ENCODE measurements around the gene STX5. TPM values are rescaled to one million over a fixed set of nuclear protein-coding genes. Genes with fewer than 3 reads are reported as not detected.

Gene STX5
- total and polyA plus RNA-seq, 9 of the 15 experiments (the other 6 are each of a cell fraction or from before 2014, with no cell fraction given), result 2.8 to 28.6 (median 23.7) TPM

DNA sequence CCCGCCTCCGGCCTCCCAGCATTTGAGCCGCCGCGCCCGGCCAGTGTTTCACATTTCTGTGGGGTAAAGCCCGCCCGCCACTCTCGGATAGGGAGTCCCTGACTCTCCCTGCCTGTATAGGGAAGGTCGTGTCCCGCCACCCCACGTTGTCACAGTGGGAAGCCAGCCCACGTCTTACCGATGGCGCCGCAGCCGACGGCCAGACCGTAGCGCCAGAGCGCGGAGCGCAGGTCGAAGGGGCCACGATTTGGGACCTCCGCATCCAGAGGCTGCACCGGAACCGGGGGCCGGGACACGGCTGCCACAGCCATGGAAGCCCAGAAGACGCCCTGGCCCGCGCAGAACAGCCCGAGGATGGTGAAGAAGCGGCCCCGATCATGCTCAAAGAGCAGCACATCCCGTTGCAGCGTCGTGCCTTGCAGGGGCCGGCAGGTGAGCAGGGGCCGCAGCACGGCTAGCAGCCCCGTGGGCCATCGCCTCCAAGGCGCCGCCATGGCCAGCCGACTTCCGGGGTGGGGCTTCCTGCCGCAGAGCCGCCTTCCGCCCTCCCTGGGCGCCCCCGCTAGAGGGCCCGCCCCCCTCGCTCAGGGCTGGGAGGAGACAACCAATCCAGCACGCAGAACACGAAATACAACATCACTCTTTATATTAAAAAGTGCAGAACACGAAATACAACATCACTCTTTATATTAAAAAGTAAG, 40.2 kb downstream of the STX5 start, which contains the start of gene TMEM223 (continued):
- TF ChIP-seq KLF6 (CRISPR knock-in tag; IDR thresholded peaks at IDR 0.05; ENCODE audit: borderline replicate concordance), result no peak
- TF ChIP-seq, protein P1, sequence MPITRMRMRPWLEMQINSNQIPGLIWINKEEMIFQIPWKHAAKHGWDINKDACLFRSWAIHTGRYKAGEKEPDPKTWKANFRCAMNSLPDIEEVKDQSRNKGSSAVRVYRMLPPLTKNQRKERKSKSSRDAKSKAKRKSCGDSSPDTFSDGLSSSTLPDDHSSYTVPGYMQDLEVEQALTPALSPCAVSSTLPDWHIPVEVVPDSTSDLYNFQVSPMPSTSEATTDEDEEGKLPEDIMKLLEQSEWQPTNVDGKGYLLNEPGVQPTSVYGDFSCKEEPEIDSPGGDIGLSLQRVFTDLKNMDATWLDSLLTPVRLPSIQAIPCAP (CRISPR knock-in tag; IDR thresholded peaks at IDR 0.05; ENCODE audit: borderline replicate concordance), result peak; percentile 78; the same call in 1 of the 2 replicates
- peak; percentile 25 for TF ChIP-seq U2AF1 (optimal IDR thresholded peaks at IDR 0.05; ENCODE audit: low read depth, low read length)
- TF ChIP-seq CHD2 (IDR thresholded peaks at IDR 0.05; ENCODE audit: low read depth, low read length), result no peak
- peak; percentile 93 for TF ChIP-seq ETV5 (CRISPR knock-in tag; IDR thresholded peaks at IDR 0.05; ENCODE audit: low read depth)
- TF ChIP-seq, protein P2, sequence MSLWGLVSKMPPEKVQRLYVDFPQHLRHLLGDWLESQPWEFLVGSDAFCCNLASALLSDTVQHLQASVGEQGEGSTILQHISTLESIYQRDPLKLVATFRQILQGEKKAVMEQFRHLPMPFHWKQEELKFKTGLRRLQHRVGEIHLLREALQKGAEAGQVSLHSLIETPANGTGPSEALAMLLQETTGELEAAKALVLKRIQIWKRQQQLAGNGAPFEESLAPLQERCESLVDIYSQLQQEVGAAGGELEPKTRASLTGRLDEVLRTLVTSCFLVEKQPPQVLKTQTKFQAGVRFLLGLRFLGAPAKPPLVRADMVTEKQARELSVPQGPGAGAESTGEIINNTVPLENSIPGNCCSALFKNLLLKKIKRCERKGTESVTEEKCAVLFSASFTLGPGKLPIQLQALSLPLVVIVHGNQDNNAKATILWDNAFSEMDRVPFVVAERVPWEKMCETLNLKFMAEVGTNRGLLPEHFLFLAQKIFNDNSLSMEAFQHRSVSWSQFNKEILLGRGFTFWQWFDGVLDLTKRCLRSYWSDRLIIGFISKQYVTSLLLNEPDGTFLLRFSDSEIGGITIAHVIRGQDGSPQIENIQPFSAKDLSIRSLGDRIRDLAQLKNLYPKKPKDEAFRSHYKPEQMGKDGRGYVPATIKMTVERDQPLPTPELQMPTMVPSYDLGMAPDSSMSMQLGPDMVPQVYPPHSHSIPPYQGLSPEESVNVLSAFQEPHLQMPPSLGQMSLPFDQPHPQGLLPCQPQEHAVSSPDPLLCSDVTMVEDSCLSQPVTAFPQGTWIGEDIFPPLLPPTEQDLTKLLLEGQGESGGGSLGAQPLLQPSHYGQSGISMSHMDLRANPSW (CRISPR knock-in tag; IDR thresholded peaks at IDR 0.05), result no peak
- no peak for TF ChIP-seq ZNF184 (CRISPR knock-in tag; IDR thresholded peaks at IDR 0.05)
- no peak for TF ChIP-seq POU5F1 (IDR thresholded peaks at IDR 0.05; ENCODE audit: borderline replicate concordance, low read depth, low read length, partially characterized antibody)
- no peak for TF ChIP-seq ZNF717 (CRISPR knock-in tag; IDR thresholded peaks at IDR 0.05)
- TF ChIP-seq ZMIZ1 (IDR thresholded peaks at IDR 0.05; ENCODE audit: low read depth in 2 of 2, low read length in 2 of 2), result no peak
- no peak for TF ChIP-seq ZKSCAN3 (CRISPR knock-in tag; IDR thresholded peaks at IDR 0.05)
- no peak for TF ChIP-seq KLF16 (IDR thresholded peaks at IDR 0.05)
- TF ChIP-seq ZNF511 (CRISPR knock-in tag; IDR thresholded peaks at IDR 0.05), result peak; percentile 91
- TF ChIP-seq NFIC (IDR thresholded peaks at IDR 0.05), result peak; percentile 46; the same call in 1 of the 2 replicates
- TF ChIP-seq TCF7L2 (IDR thresholded peaks at IDR 0.05; ENCODE audit: low read depth, low read length), result no peak
- 0 out of 4 replicates have a peak, but pooled peaks have one; percentile 3 to 11 for TF ChIP-seq RAD21 (CRISPR knock-in tag; conservative IDR thresholded peaks at IDR 0.05 in 1 of 2, IDR thresholded peaks at IDR 0.05 in 1 of 2)

Measured in K562 (cell line).